ENCODE measurements around the gene ADAM15. TPM values are rescaled to one million over a fixed set of nuclear protein-coding genes. Genes with fewer than 3 reads are reported as not detected.

The ADAM15 gene
- total RNA-seq, 1 experiment from 2014 or later = 30.6 TPM

GRCh38 chr1:155003227-155003765 is 47.8 kb upstream of the ADAM15 start:
- Histone ChIP-seq H4K91ac (ENCODE audit: insufficient read length, low read depth, low read length) (no peak overlapping the region), H3K4me1 (ENCODE audit: insufficient read depth, low read length) (peaks cover 5% of the 10 kb centered on the region; the same call in 1 of the 2 replicates), H4K5ac (ENCODE audit: insufficient read length, low read depth, low read length) (no peak overlapping the region), H2AFZ (ENCODE audit: low read length) (no peak overlapping the region), H3K14ac (ENCODE audit: insufficient read depth, low read length) (peak overlapping the region; percentile 32), H4K20me1 (ENCODE audit: control insufficient read depth, insufficient read depth, insufficient read length) (no peaks in the 10 kb centered on the region), H3K9ac (ENCODE audit: extremely low read depth, insufficient read length, low read length) (peak overlapping the region; percentile 36), H3K56ac (ENCODE audit: insufficient read length, low read depth, low read length) (no peak overlapping the region), H3K27me3 (ENCODE audit: insufficient read depth, low read length) (no peaks in the 10 kb centered on the region), H3K4me2 (ENCODE audit: insufficient read depth, insufficient read length, low read length) (peak overlapping the region; percentile 74), H4K8ac (replicated peaks; ENCODE audit: insufficient read length, low read depth, low read length) (no peak overlapping the region), H2BK15ac (ENCODE audit: low read depth, low read length) (no peak overlapping the region), H2BK12ac (ENCODE audit: insufficient read length, low read depth, low read length) (no peak overlapping the region), H3K23me2 (ENCODE audit: insufficient read length, low read depth, low read length, poor library complexity, severe bottlenecking) (peaks cover 26% of the 10 kb centered on the region), H3K23ac (ENCODE audit: insufficient read length, low read depth, low read length) (no peak overlapping the region), H3K18ac (ENCODE audit: insufficient read length, low read depth, low read length) (no peak overlapping the region), H2BK120ac (ENCODE audit: low read depth, low read length, poor library complexity, severe bottlenecking) (no peak overlapping the region), H2BK5ac (ENCODE audit: insufficient read length, low read length) (no peak overlapping the region), H3K79me1 (ENCODE audit: insufficient read depth, low read depth, low read length, poor library complexity, severe bottlenecking) (no peaks in the 10 kb centered on the region), H3T11ph (ENCODE audit: low read length) (no peak overlapping the region), H3K9me3 (ENCODE audit: control insufficient read depth, low read depth, low read length) (no peaks in the 10 kb centered on the region), H3K79me2 (ENCODE audit: insufficient read depth, low read length) (no peaks in the 10 kb centered on the region; the same call in 1 of the 2 replicates), H3K27ac (ENCODE audit: insufficient read length, low read depth, low read length) (no peak overlapping the region), H2BK20ac (ENCODE audit: low read depth, low read length, poor library complexity, severe bottlenecking) (no peak overlapping the region), H3K4ac (ENCODE audit: low read depth, low read length) (no peak overlapping the region), H2AK5ac (ENCODE audit: insufficient read length, low read length) (no peak overlapping the region)
- Mint-ChIP-seq H3K9me3 (peaks cover 0 to 2% of the 10 kb centered on the region in 2 experiments; a peak in 3 of 5 replicates), H3K27ac (peak overlapping the region; percentile 92 to 95 (median 93); a peak in 6 of 7 replicates), H3K4me1 (peaks cover 33 to 41% of the 10 kb centered on the region in 2 experiments), H3K27me3 (ENCODE audit: low read depth) (no peaks in the 10 kb centered on the region), H3K4me3 (peak overlapping the region; percentile 93 to 97), H3K36me3 (ENCODE audit: insufficient read depth in 1 of 3, low read depth in 3 of 3) (no peaks in the 10 kb centered on the region; a peak in 2 of 7 replicates)
- WGBS (ENCODE audit: extremely low coverage, insufficient read length, low lambda C conversion rate) = no CpG with 5 or more reads among the region's 37 CpGs
- peak; percentile 42 for DNase-seq
- no peak for TF ChIP-seq CTCF (conservative IDR thresholded peaks at IDR 0.05)
